ENCODE measurements around the gene PRUNE2.

DNA sequence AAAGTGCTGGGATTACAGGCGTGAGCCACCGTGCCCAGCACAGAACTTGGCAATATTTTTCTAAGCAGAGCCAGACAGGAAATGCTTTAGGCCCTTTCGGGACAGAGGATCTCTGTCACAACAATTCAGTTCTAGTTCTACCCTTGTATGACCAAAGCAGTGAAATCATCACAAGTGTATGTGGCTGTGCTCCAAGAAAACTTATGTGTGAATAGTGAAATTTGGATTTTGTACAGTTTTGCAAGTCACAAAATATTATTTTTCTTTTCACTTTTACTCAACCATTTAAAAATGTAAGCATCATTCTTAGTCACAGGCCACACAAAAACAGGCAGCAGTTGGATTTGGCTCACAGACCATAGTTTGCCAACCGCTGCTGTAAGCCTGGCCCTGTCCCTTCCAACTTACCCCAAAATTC is 20.4 kb upstream of the PRUNE2 start:
- TF ChIP-seq CTCF (IDR thresholded peaks at IDR 0.05; ENCODE audit: poor library complexity) = no peak
- no peak for TF ChIP-seq EZH2 (IDR thresholded peaks at IDR 0.05; ENCODE audit: borderline replicate concordance)
- TF ChIP-seq EZH2phosphoT487 (IDR thresholded peaks at IDR 0.05; ENCODE audit: low read depth, severe bottlenecking, unreplicated experiment) = no peak

Measured in hepatocyte (in vitro differentiated cells).